Measurements from ENCODE around the gene VPS8.
"Not testable (repeated sequence)": the region's sequence is repeated elsewhere in the genome, so short reads cannot be mapped to it uniquely, and the experiment has no call there.

The VPS8 gene

DNA sequence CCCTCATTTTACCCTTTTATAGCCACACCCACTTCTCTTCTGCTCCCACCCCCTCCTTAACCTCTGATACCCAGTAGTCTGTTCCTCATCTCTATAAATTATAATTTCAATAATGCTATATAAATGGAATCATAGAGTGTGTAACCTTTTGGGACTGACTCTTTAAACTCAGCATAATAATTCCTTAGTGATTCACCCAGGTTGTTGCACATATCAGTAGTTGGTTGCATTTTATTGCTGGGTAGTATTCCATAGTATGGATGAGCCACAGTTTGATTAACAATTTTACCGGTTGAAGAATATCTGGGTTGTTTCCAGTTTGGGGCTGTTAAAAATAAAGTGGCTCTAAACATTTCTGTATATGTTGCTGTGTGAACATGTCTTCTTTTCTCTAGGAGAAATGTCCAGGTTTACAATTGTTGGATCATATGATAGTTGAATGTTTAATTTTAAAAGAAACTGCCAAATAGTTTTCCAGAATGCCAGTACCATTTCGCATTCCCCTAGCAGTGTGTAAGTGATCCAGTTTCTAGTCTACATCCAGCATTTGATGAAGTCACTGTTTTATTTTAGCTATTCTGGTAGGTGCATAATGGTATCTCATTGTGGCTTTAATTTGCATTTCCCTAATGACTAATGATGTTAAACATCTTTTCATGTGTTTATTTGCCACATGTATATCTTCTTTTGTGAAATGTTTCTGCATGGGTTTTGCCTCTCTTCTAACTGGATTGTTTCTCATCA lies 68.5 kb downstream of the VPS8 start:
- DNase-seq, result no peak

DNA sequence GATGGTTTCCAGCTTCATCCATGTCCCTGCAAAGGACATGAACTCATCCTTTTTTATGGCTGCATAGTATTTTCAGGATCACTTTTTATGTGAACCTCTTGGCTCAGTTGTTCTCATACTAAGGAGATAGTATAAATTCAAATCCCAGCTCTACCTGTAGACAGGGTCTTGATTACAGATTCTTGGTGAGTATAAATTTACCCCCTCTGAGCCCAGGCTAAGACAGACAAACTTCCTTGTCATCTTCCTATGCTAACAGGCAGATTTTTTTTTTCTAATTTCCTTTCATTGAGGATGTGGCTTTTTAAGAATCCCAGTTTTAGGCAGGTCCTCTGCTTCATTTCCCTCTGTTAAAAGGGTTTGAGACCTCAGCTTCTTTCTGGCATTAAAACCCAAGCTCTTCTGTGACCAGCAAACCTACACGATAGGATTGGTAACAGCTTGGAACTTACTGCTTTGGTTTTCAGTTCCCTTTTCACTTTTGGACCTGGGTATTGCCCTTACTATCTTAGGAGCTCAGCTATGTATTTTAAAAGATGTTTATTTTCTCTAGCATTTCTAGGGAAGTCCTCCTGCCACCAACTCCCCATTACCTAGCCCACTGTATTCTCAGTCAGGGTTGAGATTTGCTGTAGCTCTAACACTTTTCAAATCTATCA lies 72.5 kb downstream of the VPS8 start:
- no peak for DNase-seq

DNA sequence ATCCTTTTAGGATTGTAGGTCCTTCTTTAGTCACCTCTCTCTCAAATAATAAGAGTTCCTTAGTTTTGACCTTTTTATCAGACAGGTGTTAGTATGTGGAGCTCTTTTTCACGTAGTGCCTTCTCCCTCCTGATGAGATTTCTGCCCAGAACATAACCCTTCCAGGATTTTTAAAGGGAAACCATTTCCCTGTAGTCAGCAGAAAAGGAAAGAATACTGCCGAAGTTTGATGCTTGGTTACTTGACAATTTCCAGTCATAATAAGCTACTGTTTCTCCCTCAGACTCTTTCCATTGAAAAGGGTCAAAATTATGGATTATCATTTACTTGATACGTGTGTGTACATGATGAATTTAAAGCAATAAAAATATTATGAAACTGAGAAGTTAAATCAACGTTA lies 73.1 kb downstream of the VPS8 start:
- no peak for DNase-seq

DNA sequence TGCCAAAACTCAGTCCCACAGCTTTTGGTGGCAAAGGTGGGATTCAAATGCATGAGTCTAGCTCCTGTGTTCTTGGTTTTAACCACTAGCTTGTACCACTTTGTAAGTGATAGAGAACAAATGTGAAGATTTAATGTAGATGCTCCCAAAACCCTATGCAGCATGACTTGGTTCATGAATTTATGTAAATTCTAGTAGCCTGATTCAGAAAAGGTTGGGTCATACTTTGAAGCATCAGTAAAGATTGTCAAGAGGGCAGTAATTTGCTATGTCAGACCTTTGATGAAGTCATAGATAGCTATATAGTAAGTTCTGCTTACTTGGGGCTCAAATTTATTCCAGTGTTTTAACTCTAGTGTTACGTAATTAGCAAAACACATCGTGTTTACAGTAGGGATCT lies 75.6 kb downstream of the VPS8 start:
- no peak for DNase-seq

DNA sequence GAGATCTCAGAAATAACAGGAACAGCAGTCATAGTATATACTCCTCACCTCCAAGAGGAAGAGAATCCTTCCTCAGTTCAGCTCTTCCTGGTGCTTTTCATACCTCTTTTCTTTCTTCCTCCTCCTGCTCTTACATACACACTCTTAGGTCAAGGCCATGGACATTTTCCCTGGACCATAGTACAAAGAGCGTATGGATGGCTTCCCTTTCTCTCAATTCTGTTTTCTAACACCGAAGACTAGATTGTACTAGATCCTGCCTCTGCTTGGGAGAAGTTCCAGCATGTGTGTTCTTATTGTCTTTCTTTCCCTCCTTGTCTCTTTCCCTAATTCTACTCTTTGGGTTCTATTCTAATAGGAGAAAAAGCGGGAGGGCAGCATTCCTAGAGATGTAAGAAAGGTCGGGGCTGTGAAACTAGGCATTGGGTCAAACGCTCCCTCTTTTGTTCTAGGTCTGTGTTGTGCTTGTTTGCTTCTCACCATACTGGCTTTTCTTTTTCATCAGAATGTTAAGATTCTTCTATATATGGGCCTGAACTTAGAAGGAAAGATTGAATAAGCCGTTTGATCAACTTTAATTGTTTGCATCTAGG lies 77.4 kb downstream of the VPS8 start:
- DNase-seq, result no peak

DNA sequence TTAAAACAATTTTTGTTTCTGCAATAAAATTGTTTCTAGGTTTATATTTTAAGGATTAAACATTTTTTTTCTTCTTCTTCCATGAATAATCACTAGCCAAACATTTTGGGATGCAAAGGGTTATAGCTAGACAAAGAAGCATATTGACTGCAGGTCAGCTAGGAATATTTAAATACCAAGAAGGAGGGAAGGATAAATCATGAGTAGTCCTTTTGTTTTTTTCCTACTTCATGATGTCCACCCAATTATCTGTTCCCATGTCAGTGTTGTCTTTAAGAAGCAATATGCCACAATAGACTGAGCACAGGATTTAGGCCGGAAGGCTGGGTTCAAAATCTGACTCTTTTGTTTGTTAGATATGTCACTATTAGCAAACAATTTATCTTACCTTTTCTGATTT lies 82.1 kb downstream of the VPS8 start:
- DNase-seq, result no peak

DNA sequence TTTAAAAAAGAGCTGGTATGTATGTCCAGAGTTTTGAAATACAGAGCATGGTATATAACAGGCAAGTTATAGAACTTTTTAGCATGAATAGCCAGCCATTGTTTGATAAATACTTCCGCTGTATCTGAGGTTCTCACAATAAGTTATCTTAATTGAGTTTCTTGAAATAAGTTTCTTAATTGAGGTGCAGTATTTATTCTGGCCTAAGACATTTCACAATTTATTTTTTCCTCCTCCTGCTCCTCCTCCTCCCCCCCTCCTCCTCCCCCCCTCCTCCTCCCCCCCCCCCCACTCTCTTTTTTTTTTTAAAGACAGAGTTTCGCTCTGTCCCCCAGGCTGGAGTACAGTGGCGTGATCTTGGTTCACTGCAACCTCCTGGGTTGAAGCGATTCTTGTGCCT lies 83.4 kb downstream of the VPS8 start:
- no peak for DNase-seq

DNA sequence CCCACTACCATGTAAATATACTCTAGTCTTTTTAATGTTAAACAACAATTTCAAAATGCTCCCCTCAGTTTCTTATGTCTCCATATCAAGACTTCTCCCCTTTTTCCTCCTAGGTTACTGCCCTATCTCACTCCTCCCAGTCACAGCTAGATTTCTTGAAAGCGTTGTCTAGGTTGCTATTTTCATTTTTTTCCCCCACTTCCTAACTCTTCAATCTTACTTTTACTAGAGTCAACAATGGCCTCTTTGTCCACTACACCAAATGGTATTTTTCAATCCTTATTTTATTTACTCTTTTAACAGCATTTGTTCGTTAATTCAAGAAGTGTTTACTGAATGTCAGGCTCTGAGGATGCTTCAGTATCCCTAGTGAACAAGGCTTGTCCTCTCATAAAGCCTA lies 84.4 kb downstream of the VPS8 start:
- no peak for DNase-seq

DNA sequence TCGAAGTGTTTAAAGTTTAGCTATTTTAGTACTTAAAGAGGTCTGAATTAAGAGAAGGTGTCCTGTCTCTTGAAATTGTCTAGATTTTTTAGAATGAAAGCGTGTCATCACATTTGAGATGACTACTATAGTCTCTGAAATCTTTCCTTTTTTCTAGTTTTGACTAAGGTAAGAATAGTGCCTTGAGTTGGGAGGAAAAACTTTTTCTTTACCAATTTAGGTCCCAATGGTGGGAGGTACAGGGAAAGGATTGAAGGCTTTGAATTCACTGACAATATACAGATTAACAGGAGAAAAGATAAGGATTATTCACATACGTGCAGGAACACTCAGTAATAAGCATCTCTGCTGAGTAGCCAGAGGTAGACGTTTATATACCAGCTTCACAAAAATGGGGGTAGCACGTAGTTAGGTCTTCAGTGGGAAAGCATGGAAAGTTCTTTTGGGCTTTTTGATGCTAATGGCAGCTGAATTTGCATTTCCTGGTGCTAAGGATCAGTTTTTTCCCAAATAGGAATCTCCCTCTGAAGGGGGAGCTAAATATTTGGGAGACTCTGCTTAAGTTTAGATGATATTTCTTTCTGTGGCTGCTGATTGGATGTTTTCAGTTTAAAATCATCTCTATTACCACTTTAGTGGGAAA lies 88.1 kb downstream of the VPS8 start:
- no peak for DNase-seq

DNA sequence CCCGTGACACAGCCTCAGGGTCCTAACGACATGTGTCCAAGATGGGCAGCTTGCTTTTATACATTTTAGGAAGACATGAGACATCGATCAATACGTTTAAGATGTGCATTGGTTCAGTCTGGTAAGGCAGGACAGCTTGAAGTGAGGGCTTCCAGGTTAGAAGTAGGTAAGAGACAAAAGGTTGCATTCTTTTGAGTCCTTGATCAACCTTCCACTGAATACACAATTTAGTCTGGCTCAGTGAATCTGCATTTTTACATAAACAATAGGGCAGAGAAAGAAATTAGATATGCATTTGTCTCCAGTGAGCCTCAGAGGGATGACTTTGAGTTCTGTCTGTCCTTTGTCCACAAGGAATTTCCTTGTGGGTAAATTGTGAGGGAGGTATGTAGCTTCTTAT lies 95.1 kb downstream of the VPS8 start:
- DNase-seq, result not testable (repeated sequence)

DNA sequence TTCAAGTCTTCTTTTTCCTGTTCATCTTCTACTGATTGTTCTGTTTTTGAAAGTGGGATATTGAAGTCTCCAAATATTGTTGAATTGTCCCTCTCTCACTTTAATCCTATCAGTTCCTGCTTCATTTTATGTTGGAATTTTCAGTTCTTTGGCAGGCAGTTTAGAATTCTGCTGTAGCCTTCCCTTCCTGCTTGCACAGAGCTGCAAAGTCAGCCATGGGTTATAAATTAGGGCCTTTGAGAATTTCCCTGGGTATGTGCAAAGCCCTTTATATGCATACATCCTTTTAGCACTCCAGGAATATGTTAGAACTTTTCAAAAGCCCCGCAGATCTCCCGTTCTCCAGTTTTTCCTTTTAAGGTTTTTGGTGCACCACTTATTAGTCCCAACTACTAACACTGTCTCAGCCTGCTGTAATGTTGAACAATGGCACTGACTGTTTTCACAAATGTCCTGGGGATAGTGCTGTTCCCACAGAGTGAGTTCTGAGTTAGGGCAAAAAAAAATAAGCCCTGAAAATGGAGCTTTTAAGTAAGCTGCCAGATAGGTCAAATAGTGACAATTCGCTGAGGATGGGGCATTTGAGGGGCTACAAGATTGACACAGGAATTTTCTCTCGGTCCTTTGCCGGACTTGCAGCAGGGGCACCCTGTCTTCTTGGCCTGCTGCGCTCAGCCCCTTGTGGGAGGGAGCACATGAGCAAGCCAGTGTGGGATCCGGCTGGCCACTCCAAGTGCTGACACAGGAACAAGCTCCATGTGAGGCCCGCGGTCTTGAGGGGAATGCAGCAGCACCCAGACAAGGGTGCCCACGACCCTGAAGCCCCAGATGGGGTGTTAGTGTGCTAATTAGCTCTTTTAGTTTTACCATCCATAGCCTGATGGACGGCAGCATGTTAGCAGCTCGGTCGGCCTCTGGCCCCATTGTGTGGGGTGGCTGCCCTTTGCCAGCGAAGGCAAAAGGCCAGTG lies 96.0 kb downstream of the VPS8 start:
- DNase-seq, result peak; percentile 21

DNA sequence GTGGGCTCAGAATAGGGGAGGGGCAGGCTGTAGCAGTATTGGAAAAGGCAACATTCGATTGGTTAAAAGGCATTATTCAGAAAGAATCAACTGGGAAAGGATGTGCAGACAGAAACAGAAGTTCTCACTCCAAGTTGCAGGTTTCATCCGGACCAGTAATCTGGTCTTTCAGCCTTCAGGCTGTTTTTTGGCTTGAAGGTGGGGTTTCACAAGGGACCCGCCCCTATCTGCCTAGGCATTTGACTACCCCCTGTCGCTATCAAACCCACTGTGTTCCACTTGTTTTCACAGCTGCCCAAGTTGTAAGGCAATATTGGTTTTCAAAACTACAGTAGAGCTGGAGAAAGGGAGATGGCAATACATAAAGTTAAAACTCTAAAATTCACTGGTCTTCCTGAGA lies 96.9 kb downstream of the VPS8 start:
- no peak for DNase-seq

DNA sequence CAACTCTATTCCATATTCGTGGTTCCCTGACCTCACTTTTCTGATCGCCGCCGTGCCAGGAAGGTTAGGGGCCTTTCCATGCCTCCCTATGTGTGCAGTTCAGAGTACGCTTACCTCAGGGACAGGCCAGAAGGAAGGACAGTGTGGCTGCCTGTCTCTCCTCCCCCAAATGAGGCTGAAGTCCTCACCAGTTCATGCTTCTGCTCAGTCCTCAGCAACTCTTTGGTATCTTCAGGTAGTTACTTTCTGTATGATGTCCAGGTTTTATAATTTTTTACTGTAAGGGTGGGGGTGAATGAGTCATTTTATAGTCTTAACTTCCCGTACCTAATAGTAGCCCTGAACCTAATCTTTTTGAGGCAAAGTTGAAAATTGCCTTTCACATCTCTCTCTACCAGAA lies 98.7 kb downstream of the VPS8 start:
- DNase-seq, result no peak

DNA sequence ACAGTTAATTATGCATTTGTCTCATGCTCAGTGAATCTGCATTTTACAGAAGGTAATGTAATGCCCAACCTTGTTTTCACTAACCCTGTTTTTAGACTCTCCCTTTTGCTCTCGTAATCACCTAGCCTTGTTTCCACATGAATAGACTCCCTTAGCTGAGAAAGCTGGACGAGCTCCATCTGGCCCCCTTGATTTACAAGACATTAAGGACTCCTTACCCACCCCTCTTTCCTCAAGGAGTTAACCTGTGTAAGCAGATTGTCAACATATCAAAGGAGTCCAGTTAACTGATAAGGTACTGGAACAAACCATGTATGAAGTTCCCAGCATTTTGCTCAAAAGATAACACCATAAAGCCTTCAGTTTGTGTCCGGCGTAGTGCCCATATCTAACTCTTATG lies 99.6 kb downstream of the VPS8 start:
- no peak for DNase-seq

DNA sequence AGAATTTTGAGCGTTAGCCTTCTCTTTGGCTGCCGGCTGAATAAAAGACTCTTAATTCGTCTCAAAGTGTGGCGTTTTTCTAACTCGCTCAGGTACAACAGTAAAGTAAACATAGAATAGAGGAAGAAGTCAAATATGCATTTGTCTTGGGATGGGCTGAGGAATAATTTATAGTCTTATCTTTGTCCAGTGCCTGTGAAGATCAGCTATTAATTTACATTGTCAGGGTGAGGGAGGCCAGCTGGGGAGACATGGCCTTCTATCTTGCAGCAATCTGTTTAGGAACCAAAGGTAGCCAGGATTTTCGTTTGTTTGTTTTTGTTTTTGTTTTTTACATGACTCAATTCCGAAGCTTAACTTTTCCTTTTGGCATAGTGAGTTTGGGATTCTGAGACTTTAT lies 100.2 kb downstream of the VPS8 start:
- DNase-seq, result no peak

DNA sequence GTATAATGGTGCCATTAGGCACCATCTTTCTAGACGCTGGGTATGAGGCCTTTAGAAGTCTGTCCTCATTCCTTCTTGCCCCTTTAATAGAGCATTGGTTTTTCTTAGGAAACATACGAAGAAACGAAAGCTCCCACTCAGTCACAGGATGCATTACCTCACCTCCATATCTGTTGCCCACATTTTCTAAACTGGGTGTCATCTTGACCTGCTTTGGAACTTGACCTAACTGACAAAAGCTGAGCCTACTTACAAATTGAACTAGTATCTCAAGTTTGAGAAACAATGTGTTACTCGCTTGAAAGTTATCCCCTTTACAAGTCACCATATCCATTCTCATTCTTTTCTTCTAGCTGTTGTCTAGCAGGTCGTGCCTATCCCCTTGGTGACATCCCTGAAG lies 102.7 kb downstream of the VPS8 start:
- DNase-seq, result no peak

DNA sequence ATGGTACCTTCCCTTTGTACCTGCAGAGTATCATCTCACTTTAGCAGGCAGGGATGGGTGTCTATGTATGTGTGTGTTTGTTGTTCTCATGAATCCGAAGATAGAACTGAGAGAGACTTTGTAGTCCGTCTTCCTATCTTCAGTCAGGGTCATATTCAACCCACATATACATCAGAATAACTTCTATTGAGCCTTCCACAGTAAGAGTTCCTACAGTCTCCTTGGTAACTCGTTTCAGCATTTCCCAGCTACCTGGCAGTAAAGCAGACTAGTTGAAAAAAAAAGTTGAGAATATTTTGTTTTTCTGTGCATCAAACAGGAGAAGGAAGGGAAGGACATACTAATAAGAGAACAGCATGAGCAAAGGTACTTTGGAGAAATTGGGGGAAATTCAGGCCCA lies 106.8 kb downstream of the VPS8 start:
- DNase-seq, result no peak

DNA sequence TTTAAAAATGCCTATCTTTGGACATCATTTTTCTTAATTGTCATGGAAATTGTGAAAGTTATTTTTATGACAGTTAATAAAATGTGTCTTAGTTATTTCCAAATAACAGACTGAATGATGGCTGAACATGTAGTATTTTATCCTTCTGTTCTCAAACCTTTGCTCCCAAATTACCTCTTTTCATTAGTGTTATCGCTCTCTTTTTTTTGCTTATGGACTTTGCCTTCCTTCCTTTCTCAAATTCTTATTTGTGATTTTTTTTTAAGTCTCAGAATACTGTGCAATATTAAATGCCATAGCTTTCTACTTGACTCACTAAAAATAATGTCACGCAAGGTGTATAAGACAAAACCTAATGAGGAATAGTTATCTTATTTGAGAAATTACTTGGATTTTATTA lies 107.7 kb downstream of the VPS8 start:
- no peak for DNase-seq

DNA sequence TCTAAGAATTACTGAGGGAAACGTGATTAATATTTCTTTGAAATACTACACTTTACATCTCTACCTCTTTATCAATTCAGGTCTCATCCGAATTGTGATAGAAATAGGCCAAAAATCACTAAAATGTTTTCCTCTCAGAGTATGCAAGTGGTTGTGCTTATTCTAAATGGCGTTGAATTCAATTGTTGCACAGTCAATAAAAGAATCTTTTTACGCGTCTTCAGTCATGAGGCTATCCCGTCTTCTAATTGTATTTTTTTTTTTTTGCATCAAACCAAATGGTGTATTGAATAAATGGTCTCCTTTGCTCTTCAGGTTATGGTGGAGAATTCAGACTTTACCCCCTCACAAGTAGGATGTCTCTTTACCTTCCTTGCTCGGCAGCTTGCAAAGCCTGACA lies 112.6 kb downstream of the VPS8 start:
- no peak for DNase-seq

DNA sequence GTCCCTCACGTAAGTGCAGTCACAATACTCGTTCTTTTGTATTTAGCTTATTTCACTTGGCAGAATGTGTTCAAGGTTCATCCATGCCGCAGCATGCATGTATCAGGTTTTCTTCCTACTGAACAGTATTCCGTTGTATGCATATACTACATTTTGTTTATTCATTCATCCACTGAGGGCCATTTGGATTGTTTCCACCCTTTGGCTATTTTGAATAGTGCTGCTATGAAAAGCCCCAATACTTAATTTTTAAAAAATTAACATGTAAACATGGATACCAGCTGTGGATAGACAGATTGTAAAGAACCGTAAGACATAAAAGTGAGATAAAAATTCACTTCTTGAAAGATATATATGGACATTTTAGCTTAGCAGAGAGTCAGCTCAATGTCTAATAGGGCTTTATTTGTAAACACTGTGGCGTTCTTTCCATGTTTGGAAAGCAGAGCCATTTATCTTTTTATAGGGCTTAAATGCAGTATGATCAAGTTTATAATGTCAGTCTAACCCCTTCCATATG lies 115.9 kb downstream of the VPS8 start:
- no peak for DNase-seq

DNA sequence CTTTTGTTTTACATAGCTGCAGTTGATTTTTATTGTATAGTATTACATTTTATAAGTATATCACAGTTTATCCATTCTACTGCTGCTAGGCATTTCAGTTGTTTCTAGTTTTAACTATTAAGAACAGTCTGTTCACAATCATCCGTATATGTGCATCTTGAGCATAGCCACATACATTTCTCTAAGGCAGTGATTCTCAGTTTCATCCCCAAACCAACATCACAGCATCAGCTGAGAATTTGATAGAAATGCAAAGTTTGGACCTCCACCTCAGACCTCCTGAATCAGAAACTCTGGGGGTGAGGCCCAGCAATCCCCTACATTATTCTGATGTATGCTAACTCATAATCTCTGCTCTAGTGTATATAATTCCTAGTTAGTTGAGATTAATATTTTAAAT lies 120.8 kb downstream of the VPS8 start:
- no peak for DNase-seq

DNA sequence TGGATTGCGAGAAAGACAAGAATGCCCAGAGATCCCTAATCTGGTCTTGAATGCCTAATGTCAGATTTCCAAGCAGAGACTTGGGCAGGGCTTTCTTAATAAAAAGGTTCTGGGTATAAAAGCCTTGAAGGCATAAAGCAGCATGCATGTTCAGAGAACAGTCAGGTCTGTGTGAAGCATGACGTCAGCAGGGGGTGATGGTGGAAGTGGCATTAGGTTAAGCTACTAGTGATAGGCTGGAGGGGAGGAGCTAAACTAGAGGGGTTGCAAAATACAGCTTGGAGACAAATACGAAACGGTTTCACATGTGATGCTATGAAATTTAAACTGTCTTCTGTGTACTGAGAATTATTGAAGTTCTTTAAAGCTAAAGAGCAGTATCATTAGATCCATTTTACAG lies 125.6 kb downstream of the VPS8 start:
- no peak for DNase-seq

DNA sequence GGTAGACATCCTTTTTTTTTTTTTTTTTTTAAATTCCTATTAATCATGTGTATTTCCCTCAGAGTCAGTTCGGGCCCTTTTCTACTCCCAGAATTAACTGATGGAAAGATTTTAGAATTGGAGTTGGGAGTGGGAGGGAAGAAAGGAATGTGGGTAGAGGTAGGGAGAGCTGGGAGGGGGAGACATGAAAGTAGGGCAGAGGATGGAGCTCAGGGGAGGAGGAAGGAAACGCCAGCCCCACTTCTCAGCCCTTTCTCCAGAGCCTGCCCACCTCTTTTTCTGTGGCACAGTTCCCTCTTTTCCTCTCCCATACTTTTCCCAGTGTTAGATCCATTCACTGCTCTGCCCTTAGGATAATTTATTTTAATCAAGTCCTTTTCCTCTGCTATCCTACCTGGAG lies 129.4 kb downstream of the VPS8 start:
- no peak for DNase-seq

Data from retina (tissue), 1 donor.